PC-3 (cell line): Measurements from ENCODE around the gene SENP1. TPM values are rescaled to one million over a fixed set of nuclear protein-coding genes. Genes with fewer than 3 reads are reported as not detected.

Experiments
- ATAC-seq: fragments of 200-7000 bp; cut with Tn5 transposase; 2 replicates; pipeline ENCODE4 v1.9.1; 2020; ENCODE audit warnings: mild to moderate bottlenecking, moderate library complexity
- BruUV-seq: library from RNA; stranded (reverse); fragments of 400-500 nt; replicated peaks from 2 replicates; lab custom pipeline; 2021; lab: Mats Ljungman, UMichigan
- CTCF ChIA-PET: fragments of 300-600 bp; sonication (Branson Sonifier 250); formaldehyde crosslinking; loops from one replicate; lab custom pipeline; 2022; ENCODE audit warnings: antibody characterized with exemption; lab: Charles Lee
- POLR2A ChIA-PET: fragments of 300-600 bp; sonication (Branson Sonifier 250); formaldehyde crosslinking; loops from one replicate; lab custom pipeline; 2022; ENCODE audit warnings: antibody characterized with exemption; ENCODE audit not compliant: unreplicated experiment; lab: Charles Lee
- DNase-seq: peaks from one replicate; pipeline ENCODE4 v3.0.0-alpha.2; 2015
- H2AFZ ChIP-seq: fragments of 300-600 bp; sonication (generic); 2 replicates; pipeline ENCODE4 v1.6.0; 2016; ENCODE audit warnings: antibody characterized with exemption, low read length
- H3F3A ChIP-seq: fragments of 300-600 bp; sonication (generic); one replicate; pipeline ENCODE4 v1.6.0; 2017; ENCODE audit warnings: antibody characterized with exemption, low read length, control low read depth, mild to moderate bottlenecking; ENCODE audit not compliant: unreplicated experiment
- H3K27ac ChIP-seq: fragments of 300-600 bp; sonication (generic); 2 replicates; pipeline ENCODE4 v1.5.1; 2016; ENCODE audit warnings: mild to moderate bottlenecking, low read length
- H3K27me3 ChIP-seq: fragments of 300-600 bp; sonication (generic); 2 replicates; pipeline ENCODE4 v1.6.1; 2016; ENCODE audit warnings: low read length, mixed read lengths
- H3K36me3 ChIP-seq: fragments of 300-600 bp; sonication (generic); 2 replicates; pipeline ENCODE4 v1.6.1; 2016; ENCODE audit warnings: low read depth, mixed run types, low read length, mixed read lengths
- H3K4me1 ChIP-seq: fragments of 300-600 bp; sonication (generic); 2 replicates; pipeline ENCODE4 v1.5.1; 2016; ENCODE audit warnings: low read length; ENCODE audit not compliant: insufficient read depth
- H3K4me2 ChIP-seq: fragments of 300-600 bp; sonication (generic); 2 replicates; pipeline ENCODE4 v1.6.0; 2016; ENCODE audit warnings: low read length
- H3K4me3 ChIP-seq: fragments of 300-600 bp; sonication (generic); 2 replicates; pipeline ENCODE4 v1.5.1; 2016; ENCODE audit warnings: mild to moderate bottlenecking, low read length, mixed read lengths
- H3K79me2 ChIP-seq: fragments of 300-600 bp; sonication (generic); 2 replicates; pipeline ENCODE4 v1.6.1; 2017; ENCODE audit warnings: low read length, mixed read lengths
- H3K9ac ChIP-seq: fragments of 300-600 bp; sonication (generic); 2 replicates; pipeline ENCODE4 v1.6.0; 2016; ENCODE audit warnings: mild to moderate bottlenecking, low read length
- H3K9me2 ChIP-seq: fragments of 300-600 bp; sonication (generic); replicated peaks from 2 replicates; pipeline ENCODE4 v1.6.1; 2016; ENCODE audit warnings: mixed run types, low read length, mixed read lengths
- H3K9me3 ChIP-seq: fragments of 300-600 bp; sonication (generic); 2 replicates; pipeline ENCODE4 v1.6.1; 2016; ENCODE audit warnings: low read length, mixed read lengths
- H4K20me1 ChIP-seq: fragments of 300-600 bp; sonication (generic); 2 replicates; pipeline ENCODE4 v1.6.1; 2016; ENCODE audit warnings: low read length, mixed read lengths
- CTCF ChIP-seq: fragments of 300-600 bp; sonication (generic); conservative IDR thresholded peaks from 2 replicates; pipeline ENCODE4 v1.5.1; 2017; ENCODE audit warnings: antibody characterized with exemption, low read depth, mild to moderate bottlenecking, low read length
- EZH2 ChIP-seq: fragments of 300-600 bp; sonication (generic); IDR thresholded peaks from one replicate; pipeline ENCODE4 v1.6.1; 2017; ENCODE audit warnings: antibody characterized with exemption, mild to moderate bottlenecking, low read length; ENCODE audit not compliant: unreplicated experiment
- EZH2phosphoT487 ChIP-seq: fragments of 300-600 bp; sonication (generic); IDR thresholded peaks from 2 replicates; pipeline ENCODE4 v1.6.1; 2018; ENCODE audit warnings: mild to moderate bottlenecking, antibody characterized with exemption, low read length, borderline replicate concordance
- intact Hi-C: fragments of 100-400 bp; cut with micrococcal nuclease; formaldehyde crosslinking; loops from 2 replicates; pipeline ENCODE4 v1.9.0; 2023
- total RNA-seq: library from RNA; depleted of rRNA; stranded (reverse); fragments of >200 nt; gene quantifications from 2 replicates; pipeline ENCODE4 v1.2.3, GENCODE V29; 2014

SENP1 gene
- total RNA-seq, 1 experiment from 2014 or later, result 20.9 TPM

- no TSS peak for BruUV-seq
- Histone ChIP-seq H4K20me1 (no peaks in the 10 kb centered on the region), H3K4me3 (no peak overlapping the region), H3K9ac (no peak overlapping the region), H3F3A (no peaks in the 10 kb centered on the region), H3K27me3 (no peaks in the 10 kb centered on the region), H2AFZ (no peak overlapping the region), H3K27ac (no peak overlapping the region), H3K9me2 (no peaks in the 10 kb centered on the region), H3K4me1 (peaks cover 15% of the 10 kb centered on the region), H3K36me3 (peaks cover 10% of the 10 kb centered on the region; the same call in 1 of the 2 replicates), H3K9me3 (no peaks in the 10 kb centered on the region), H3K4me2 (no peak overlapping the region), H3K79me2 (peaks cover 28% of the 10 kb centered on the region)
- ChIA-PET POLR2A (no interaction called here), CTCF (no interaction called here)
- ATAC-seq (no peak), DNase-seq (peak; percentile 20)
- TF ChIP-seq CTCF, result no peak
- TF ChIP-seq EZH2, result no peak
- no peak for TF ChIP-seq EZH2phosphoT487
- intact Hi-C loops, result no loop called here
Measured at GRCh38 chr12:48122065-48122834, 16.4 kb upstream of the SENP1 start.

- no peaks in the 10 kb centered on the region for H3K27me3 ChIP-seq
- no peak overlapping the region for H2AFZ ChIP-seq
- intact Hi-C loops, result no loop called here
- no peaks in the 10 kb centered on the region for H3F3A ChIP-seq
- ChIA-PET POLR2A (no interaction called here), CTCF (no interaction called here)
- H3K9ac ChIP-seq, result no peak overlapping the region
- peaks cover 28% of the 10 kb centered on the region for H3K79me2 ChIP-seq
- ATAC-seq (no peak), DNase-seq (no peak)
- H3K4me1 ChIP-seq, result peaks cover 15% of the 10 kb centered on the region
- TF ChIP-seq EZH2, result no peak
- no peak for TF ChIP-seq CTCF
- no peak for TF ChIP-seq EZH2phosphoT487
- no peak overlapping the region for H3K4me3 ChIP-seq
- H3K9me2 ChIP-seq, result no peaks in the 10 kb centered on the region
- no TSS peak for BruUV-seq
- H4K20me1 ChIP-seq, result no peaks in the 10 kb centered on the region
- peaks cover 10% of the 10 kb centered on the region; the same call in 1 of the 2 replicates for H3K36me3 ChIP-seq
- no peak overlapping the region for H3K27ac ChIP-seq
- no peaks in the 10 kb centered on the region for H3K9me3 ChIP-seq
- H3K4me2 ChIP-seq, result 0 out of 2 replicates have a peak overlapping the region, but pooled peaks have one; percentile 98
Measured at GRCh38 chr12:48121522-48121921, 15.6 kb upstream of the SENP1 start.

- peak overlapping the region; percentile 83 for H2AFZ ChIP-seq
- no peaks in the 10 kb centered on the region for H3K9me3 ChIP-seq
- intact Hi-C loops, result loop anchor here (2.0 kb wide), 1 partner anchor 15 kb away; no protein-coding TSS in a partner anchor
- peaks cover 28% of the 10 kb centered on the region for H3K79me2 ChIP-seq
- no peaks in the 10 kb centered on the region for H3K9me2 ChIP-seq
- H4K20me1 ChIP-seq, result no peaks in the 10 kb centered on the region
- H3F3A ChIP-seq, result no peaks in the 10 kb centered on the region
- ATAC-seq (no peak; the same call in 1 of the 2 replicates), DNase-seq (no peak)
- peak overlapping the region; percentile 80 for H3K9ac ChIP-seq
- H3K27ac ChIP-seq, result no peak overlapping the region
- no TSS peak for BruUV-seq
- peaks cover 5% of the 10 kb centered on the region; the same call in 1 of the 2 replicates for H3K36me3 ChIP-seq
- TF ChIP-seq CTCF (no peak), EZH2 (no peak), EZH2phosphoT487 (no peak)
- peaks cover 15% of the 10 kb centered on the region for H3K4me1 ChIP-seq
- ChIA-PET POLR2A (no interaction called here), CTCF (interaction anchor here (0.5 kb wide), 1 partner anchor 156 kb away, joined by 3 read pairs; the partner anchor contains the start of gene TMEM106C)
- peak overlapping the region; percentile 87 for H3K4me3 ChIP-seq
- H3K4me2 ChIP-seq, result peak overlapping the region; percentile 98
- no peaks in the 10 kb centered on the region for H3K27me3 ChIP-seq
Measured at GRCh38 chr12:48119834-48120195, 13.9 kb upstream of the SENP1 start.
